GM18520 (cell line): Measurements from ENCODE around the gene CLSTN3.
"Not testable (repeated sequence)": the region's sequence is repeated elsewhere in the genome, so short reads cannot be mapped to it uniquely, and the experiment has no call there.

ENCODE experiments used
- ATAC-seq: cut with Tn5 transposase; IDR thresholded peaks from one replicate; pipeline ENCODE4 v1.9.1; 2021; ENCODE audit not compliant: unreplicated experiment

CLSTN3 gene

GRCh38 chr12:7150356-7150755 lies 20.2 kb downstream of the CLSTN3 start:
- ATAC-seq = no peak

DNA sequence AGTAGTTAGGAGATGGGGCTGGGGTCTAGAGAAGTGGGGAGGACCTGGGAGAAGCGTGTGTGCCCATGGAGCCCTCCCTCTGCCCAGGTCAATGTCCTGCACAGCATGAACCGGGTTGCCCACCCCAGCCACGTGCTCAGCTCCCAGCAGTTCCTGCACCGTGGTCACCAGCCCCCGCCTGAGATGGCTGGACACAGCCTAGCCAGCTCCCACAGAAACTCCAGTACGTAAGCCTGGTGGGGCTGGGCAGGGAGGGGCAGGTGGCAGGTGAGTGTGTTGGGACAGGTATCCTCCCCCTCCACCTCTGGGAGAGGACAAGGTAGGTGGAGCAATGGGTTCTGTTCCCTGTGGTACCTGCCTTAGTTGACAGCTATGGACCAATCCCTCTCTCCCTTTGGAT lies 20.7 kb downstream of the CLSTN3 start:
- ATAC-seq = no peak

GRCh38 chr12:7151532-7151931 lies 21.4 kb downstream of the CLSTN3 start:
- ATAC-seq = no peak

- no peak for ATAC-seq
Observed at GRCh38 chr12:7152818-7153217, 22.6 kb downstream of the CLSTN3 start.

- no peak for ATAC-seq
Observed at GRCh38 chr12:7154042-7154441, 23.9 kb downstream of the CLSTN3 start.

DNA sequence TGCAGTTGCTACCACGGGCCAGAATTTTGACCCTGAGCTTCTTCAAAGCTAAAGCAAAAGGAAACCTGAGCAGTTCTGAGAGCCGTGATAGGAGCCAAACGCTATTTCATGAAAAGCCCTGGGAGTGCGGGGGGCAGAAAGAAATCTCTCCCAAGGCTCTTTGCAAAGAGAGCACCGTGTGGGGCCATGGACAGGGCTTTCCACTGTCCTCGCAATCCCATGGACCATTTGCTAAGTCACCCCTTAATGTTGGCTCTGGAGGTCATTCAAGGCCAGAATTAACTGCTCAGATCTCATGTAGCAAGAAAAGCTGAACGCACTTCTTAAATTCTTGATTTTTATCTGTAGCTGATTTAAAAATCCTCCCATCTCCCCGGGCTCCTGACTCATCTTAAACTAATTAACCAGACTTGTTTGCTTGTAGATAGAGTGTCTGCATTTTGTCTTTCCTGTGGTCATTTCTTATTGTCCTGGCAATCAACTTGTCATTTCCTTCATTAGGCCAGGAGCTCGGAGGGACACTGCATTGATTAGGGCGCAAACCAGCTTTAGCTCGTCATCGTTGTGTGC lies 24.8 kb downstream of the CLSTN3 start:
- no peak for ATAC-seq

DNA sequence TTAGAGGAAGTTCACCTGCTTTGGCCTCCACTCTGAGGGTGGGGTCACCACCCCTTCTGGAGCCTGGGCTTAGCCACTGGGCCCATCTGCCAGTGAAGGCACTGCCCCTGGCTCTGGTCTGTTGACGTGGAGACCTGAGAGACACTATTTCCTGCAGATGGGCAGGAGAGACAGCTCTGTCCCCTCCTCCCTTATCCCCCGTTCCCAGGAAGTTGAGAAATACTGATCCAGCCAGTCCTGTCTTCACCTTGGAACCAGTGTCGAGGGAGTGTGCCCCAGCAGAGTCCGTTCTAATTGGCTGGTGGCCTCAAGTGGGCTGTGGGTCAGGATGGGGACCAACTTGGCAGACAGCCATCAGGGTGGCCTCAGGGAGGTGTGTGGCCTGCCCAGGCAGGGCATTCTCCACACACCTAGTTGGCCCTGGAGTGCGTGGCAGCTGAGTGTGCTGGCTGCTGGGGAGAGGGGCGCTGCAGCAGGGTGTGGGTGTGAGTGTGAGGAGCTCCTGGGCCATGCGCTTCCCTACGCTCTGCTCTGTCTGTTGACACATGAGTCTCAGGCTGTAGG lies 25.4 kb downstream of the CLSTN3 start:
- ATAC-seq = no peak

DNA sequence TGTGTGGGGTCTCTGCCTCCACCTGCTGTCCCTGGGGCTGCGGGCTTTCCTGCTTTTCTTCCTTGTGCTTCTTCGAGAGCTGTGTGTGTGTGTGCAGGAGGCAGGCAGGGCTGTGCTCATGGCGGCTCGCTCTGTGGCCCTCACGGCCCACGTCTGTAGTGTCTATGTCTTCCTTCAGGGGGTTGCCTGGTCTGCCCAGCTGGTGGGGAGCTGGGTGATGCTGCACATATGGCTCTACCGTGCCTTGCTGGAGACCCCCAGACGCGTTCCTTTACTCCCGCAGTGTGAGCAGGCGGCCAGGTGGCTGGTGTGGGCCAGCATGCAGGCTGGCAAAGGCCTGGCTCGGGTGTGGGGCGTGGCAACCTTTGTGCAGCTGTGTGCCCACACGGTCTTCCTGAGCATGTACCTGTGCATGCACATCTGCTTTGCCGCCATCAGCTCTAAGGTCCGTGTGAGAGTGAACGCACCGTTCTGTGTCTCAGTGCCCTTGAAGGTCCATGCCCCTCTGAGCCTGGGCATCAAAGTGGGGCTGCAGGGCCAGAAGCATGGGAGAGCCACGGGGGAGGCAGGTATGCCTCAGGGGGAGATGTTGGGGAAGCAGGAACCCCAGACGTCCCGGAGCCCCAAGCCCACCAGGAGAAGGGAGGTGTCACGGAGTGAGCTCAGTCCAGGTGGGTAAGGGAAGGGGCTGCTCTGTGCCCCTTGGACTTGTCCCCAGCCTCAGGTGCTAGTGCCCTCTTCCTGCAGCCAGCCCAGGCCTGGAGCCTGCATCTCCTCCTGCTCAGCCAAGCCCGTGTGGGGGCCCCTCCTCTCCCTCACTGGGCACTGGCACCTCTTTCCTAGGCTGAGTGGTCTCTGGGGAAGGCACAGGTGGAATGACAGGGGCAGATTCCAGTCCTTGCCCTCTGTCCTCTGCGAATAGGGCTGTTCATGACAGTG lies 26.4 kb downstream of the CLSTN3 start:
- no peak for ATAC-seq

DNA sequence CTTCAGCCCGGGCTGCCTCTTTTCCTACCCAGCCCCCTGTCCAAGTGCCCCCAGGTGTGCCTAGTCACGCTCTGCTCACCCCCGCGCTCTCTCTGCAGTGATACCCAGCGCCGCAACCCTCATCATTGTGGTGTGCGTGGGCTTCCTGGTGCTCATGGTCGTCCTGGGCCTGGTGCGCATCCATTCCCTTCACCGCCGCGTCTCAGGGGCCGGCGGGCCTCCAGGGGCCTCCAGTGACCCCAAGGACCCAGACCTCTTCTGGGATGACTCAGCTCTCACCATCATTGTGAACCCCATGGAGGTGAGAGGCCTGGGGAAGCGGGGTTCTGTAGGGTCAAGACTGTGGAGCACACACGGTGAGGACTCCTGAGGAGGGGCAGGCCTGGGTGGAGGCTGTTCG lies 27.2 kb downstream of the CLSTN3 start:
- ATAC-seq = no peak

DNA sequence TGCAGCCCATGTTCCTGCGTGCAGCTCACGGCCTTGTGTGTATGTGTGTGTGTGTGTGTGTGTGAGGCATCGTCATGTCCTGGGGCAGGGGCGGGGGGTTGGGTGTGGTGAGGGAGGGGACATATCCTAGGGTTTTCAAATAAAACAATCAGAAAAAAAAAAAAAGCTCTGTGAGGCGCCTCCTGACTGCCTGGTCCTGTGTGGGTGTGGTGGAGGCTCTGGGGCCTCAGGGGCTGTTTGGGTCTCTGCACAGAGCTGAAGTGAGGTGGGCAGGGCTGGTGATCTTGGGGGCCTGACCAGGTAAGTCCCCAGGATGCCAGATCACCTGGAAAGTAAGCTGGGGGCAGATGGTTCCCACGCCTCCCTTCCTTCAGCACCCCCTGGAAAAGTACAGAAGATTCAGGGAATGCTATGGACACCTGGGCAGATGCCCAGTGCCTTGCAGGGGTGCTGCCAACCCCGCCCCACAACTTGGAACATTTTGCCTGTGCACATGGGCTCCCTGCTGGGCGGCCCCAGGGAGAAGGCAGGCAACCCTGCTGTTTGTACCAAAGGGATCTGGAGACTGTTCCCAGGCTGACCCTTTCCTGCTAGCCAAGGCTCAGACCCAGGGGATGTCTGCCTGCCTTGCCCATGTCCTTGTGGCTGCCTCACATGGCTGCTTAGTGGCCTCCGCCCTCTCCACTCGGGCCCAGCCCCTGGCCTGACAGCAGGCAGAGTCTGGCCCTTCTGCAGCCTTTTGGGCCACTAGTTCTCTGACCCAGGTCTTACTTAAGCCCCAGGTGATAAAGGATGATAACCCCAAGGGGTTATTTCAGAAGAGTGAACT lies 28.8 kb downstream of the CLSTN3 start:
- ATAC-seq = no peak

GRCh38 chr12:7160183-7160582 lies 30.0 kb downstream of the CLSTN3 start:
- no peak for ATAC-seq

GRCh38 chr12:7161327-7161726 lies 31.2 kb downstream of the CLSTN3 start:
- ATAC-seq = no peak

GRCh38 chr12:7161811-7162210 lies 31.6 kb downstream of the CLSTN3 start:
- ATAC-seq = no peak

- ATAC-seq = no peak
Observed at GRCh38 chr12:7162691-7163114, 32.5 kb downstream of the CLSTN3 start.

DNA sequence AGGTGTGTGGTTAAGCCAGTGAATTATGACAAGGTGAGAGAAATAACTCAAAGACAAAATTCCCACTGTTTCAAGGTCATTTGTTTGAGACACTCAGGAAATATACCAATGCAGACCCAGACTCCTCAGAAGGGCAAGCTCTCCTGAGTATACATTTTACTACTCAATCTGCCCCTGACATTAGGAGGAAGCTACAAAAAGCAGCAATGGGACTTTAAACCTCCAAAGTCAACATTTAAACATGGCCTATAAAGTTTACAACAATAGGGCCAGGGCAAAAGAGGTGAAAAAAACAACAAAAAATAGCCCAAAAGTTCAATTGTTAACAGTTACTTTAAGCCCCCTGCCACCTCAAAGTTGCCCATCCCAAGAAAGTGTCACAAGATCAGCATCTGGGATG lies 39.8 kb downstream of the CLSTN3 start:
- ATAC-seq = no peak

DNA sequence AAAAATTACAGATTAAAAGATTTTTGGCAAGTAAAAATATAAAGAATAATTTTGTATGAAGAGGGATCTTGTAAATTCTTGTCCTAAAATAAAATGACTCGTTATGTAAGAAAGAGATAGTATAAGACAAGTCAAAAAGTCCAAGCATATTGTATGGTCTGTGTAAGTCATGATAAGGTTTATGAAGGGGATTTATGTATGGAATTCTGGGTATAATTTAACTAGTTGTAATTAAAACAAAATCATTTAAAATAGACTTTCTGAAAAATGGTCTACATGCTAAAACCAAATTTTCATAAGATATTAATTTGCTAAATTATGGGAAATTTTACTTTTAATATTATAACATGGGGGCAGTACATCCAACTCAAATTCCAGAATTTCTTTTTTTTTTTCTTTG lies 41.7 kb downstream of the CLSTN3 start:
- ATAC-seq = no peak

DNA sequence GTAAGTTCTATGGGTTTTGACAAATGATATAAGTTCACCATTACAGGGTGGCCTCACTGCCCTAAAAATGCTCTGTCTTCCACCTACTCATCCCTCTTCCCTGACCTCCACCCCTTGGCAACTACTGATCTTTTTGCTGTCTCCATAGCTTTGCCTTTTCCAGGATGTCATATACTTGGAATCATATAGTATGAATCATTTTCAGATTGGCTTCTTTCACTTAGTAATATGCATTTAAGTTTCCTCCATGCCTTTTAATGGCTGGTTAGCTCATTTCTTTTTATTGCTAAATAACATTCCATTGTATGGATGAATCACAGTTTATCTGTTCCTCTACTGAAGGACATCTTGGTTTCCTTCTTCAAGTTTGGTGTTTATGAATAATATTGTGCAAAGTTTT lies 45.3 kb downstream of the CLSTN3 start:
- ATAC-seq = no peak

DNA sequence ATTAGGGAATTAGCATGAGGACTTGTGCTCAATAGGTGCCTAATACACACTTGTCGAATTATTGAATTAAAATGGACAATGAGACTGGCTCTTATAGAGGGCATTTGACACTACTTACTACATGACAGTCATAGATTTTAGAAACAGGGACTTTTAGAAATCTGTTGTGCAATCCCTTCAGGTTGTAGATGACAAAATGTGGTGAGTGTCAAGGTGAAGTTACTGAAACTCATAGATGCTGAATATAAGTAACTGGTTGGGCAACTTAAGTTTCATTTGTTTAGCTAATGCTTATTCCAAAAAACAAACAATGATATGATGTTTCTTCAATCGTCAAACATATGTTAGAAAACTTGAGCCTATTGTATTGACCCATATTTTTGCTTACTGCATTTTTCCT lies 46.4 kb downstream of the CLSTN3 start:
- ATAC-seq = no peak

- no peak for ATAC-seq
Observed at GRCh38 chr12:7178481-7178880, 48.3 kb downstream of the CLSTN3 start.

- no peak for ATAC-seq
Observed at GRCh38 chr12:7180685-7181084, 50.5 kb downstream of the CLSTN3 start.

DNA sequence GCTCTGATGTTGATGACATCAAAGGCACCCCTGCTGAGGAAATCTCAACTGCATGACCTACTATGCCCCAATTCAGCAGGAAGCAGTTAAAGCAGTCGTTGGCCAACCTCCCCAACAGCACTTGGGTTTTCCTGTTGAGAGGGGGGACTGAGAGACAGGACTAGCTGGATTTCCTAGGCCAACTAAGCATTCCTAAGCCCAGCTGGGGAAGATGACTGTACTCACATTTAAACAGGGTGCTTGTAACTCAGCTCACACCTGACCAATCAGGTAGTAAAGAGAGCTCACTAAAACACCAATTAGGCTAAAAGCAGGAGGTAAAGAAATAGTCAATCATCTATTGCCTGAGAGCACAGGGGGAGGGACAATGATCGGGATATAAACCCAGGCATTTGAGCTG lies 55.9 kb downstream of the CLSTN3 start:
- not testable (repeated sequence) for ATAC-seq
